Gastrocnemius medialis (tissue), 4 donors: ENCODE measurements around the gene PDE7B. TPM values are rescaled to one million over a fixed set of nuclear protein-coding genes. Genes with fewer than 3 reads are reported as not detected.

Source experiments
- ATAC-seq, 2 donors: fragments of 150-250 bp; one replicate each; pipeline ENCODE4 v1.9.1; 2016
- DNase-seq, 2 donors: peaks; one replicate each; pipeline ENCODE4 v3.0.0-alpha.2; 2019
- H3K27ac ChIP-seq, 4 donors: fragments of 200-600 bp; sonication (generic); 1 replicate in 1 of 4; 2 replicates in 3 of 4; pipeline ENCODE4 v1.5.1; 2016 to 2018; ENCODE audit warnings: mild to moderate bottlenecking in 2 of 4, moderate library complexity in 1 of 4
- H3K27me3 ChIP-seq, 3 donors: fragments of 200-600 bp; sonication (generic) in 2 of 3; 1 replicate in 1 of 3; 2 replicates in 2 of 3; pipeline versions ENCODE4 v1.5.1 to v1.6.0; 2016 to 2019; ENCODE audit warnings: mild to moderate bottlenecking in 1 of 3, moderate library complexity in 1 of 3
- H3K36me3 ChIP-seq, 2 donors: fragments of 200-600 bp; sonication (generic) in 1 of 2; one replicate each; pipeline ENCODE4 v1.5.1; 2017 to 2018
- H3K4me1 ChIP-seq, 2 donors: fragments of 200-600 bp; sonication (generic) in 1 of 2; one replicate each; pipeline ENCODE4 v1.5.1; 2016 to 2017; ENCODE audit warnings: mild to moderate bottlenecking in 2 of 2
- H3K4me3 ChIP-seq, 4 donors: fragments of 200-600 bp; sonication (generic) in 3 of 4; 1 replicate in 1 of 4; 2 replicates in 3 of 4; pipeline ENCODE4 v1.5.1; 2016 to 2019; ENCODE audit warnings: mild to moderate bottlenecking in 2 of 4
- H3K9me3 ChIP-seq, 3 donors: fragments of 200-600 bp; sonication (generic) in 2 of 3; 1 replicate in 1 of 3; 2 replicates in 2 of 3; pipeline ENCODE4 v1.5.1; 2016 to 2019
- CTCF ChIP-seq, 5 experiments: fragments of 450-650 bp in 3 of 5; fragments of 200-600 bp in 2 of 5; sonication (generic) in 2 of 5; IDR thresholded peaks in 4 of 5; conservative IDR thresholded peaks in 1 of 5; 1 replicate in 4 of 5; 2 replicates in 1 of 5; pipeline ENCODE4 v1.5.1; 2016 to 2019; ENCODE audit warnings: antibody characterized with exemption in 5 of 5, mild to moderate bottlenecking in 3 of 5, moderate library complexity in 3 of 5
- POLR2A ChIP-seq, 2 donors: fragments of 450-650 bp; IDR thresholded peaks; one replicate each; pipeline ENCODE4 v1.6.1; 2017; ENCODE audit warnings: antibody characterized with exemption in 2 of 2, mild to moderate bottlenecking in 2 of 2, moderate library complexity in 2 of 2
- in situ Hi-C, 4 donors: fragments of 200-750 bp; cut with MboI; loops; one replicate each; pipeline versions ENCODE4 v1.15.0 to v1.8.0; 2017; ENCODE audit warnings: low sequenced_read_pairs in 4 of 4
- intact Hi-C: fragments of 100-400 bp; cut with DNase I; formaldehyde crosslinking; loops from one replicate; pipeline ENCODE4 v1.15.1; 2023; ENCODE audit warnings: low total_unique reads
- total RNA-seq, 4 donors: library from RNA; depleted of rRNA; stranded (reverse); fragments of >200 nt; gene quantifications; one replicate each; pipeline versions ENCODE4 v1.1.0 to v1.2.3, GENCODE V29; 2016

Gene PDE7B
- total RNA-seq, 4 donors from 2014 or later, result 2.2 to 3.6 (median 2.7) TPM

- H3K27me3 ChIP-seq, result no peaks in the 10 kb centered on the region
- intact Hi-C loops, result no loop called here
- in situ Hi-C loops, result no loop called here
- H3K27ac ChIP-seq, result no peak overlapping the region
- H3K4me3 ChIP-seq, result no peak overlapping the region
- H3K4me1 ChIP-seq, result no peaks in the 10 kb centered on the region
- no peak for DNase-seq
- no peaks in the 10 kb centered on the region for H3K9me3 ChIP-seq
- no peak for ATAC-seq
- no peaks in the 10 kb centered on the region for H3K36me3 ChIP-seq
- no peak for TF ChIP-seq CTCF (IDR thresholded peaks at IDR 0.05 in 4 of 5, conservative IDR thresholded peaks at IDR 0.05 in 1 of 5)
- TF ChIP-seq POLR2A (IDR thresholded peaks at IDR 0.05), result no peak
Observed at GRCh38 chr6:136230219-136230853, 378.8 kb downstream of the PDE7B start.

- in situ Hi-C loops (no loop called here), intact Hi-C loops (no loop called here)
- Histone ChIP-seq H3K27ac (no peak overlapping the region), H3K36me3 (no peaks in the 10 kb centered on the region), H3K4me3 (no peak overlapping the region), H3K4me1 (no peaks in the 10 kb centered on the region), H3K27me3 (no peaks in the 10 kb centered on the region), H3K9me3 (no peaks in the 10 kb centered on the region)
- DNase-seq (no peak), ATAC-seq (no peak)
- TF ChIP-seq CTCF (IDR thresholded peaks at IDR 0.05 in 4 of 5, conservative IDR thresholded peaks at IDR 0.05 in 1 of 5) (no peak), POLR2A (IDR thresholded peaks at IDR 0.05) (no peak)
Observed at GRCh38 chr6:136232701-136233100, 381.2 kb downstream of the PDE7B start.

- Histone ChIP-seq H3K9me3 (no peaks in the 10 kb centered on the region), H3K27me3 (no peaks in the 10 kb centered on the region), H3K36me3 (no peaks in the 10 kb centered on the region), H3K4me1 (no peaks in the 10 kb centered on the region), H3K27ac (no peak overlapping the region), H3K4me3 (no peak overlapping the region)
- in situ Hi-C loops (no loop called here), intact Hi-C loops (no loop called here)
- DNase-seq (no peak), ATAC-seq (no peak)
- no peak for TF ChIP-seq POLR2A (IDR thresholded peaks at IDR 0.05)
- TF ChIP-seq CTCF (IDR thresholded peaks at IDR 0.05 in 4 of 5, conservative IDR thresholded peaks at IDR 0.05 in 1 of 5), result no peak
Observed at GRCh38 chr6:136235233-136235564, 383.7 kb downstream of the PDE7B start.

- Histone ChIP-seq H3K27me3 (no peaks in the 10 kb centered on the region), H3K36me3 (no peaks in the 10 kb centered on the region), H3K27ac (no peak overlapping the region), H3K4me1 (no peaks in the 10 kb centered on the region), H3K9me3 (no peaks in the 10 kb centered on the region), H3K4me3 (no peak overlapping the region)
- intact Hi-C loops (no loop called here), in situ Hi-C loops (no loop called here)
- DNase-seq, result no peak
- ATAC-seq, result no peak
- no peak for TF ChIP-seq POLR2A (IDR thresholded peaks at IDR 0.05)
- TF ChIP-seq CTCF (IDR thresholded peaks at IDR 0.05 in 4 of 5, conservative IDR thresholded peaks at IDR 0.05 in 1 of 5), result no peak
Observed at GRCh38 chr6:136236466-136237293, 385.2 kb downstream of the PDE7B start.
